Calu3 (cell line): ENCODE results near the gene SLC6A6. TPM values are rescaled to one million over a fixed set of nuclear protein-coding genes. Genes with fewer than 3 reads are reported as not detected.

Experiments
- BruUV-seq: library from RNA; stranded (reverse); fragments of 400-500 nt; replicated peaks from 2 replicates; lab custom pipeline; 2021; lab: Mats Ljungman, UMichigan
- CTCF ChIA-PET: fragments of 300-600 bp; sonication (Branson Sonifier 250); formaldehyde crosslinking; loops from one replicate; lab custom pipeline; 2022; ENCODE audit warnings: antibody characterized with exemption; lab: Charles Lee
- DNase-seq: peaks from one replicate; pipeline ENCODE4 v3.0.0; 2022
- H3K27ac Mint-ChIP-seq: one replicate; pipeline ENCODE4 v1.8.0; 2022; ENCODE audit warnings: mixed read lengths; ENCODE audit not compliant: unreplicated experiment
- H3K27me3 Mint-ChIP-seq: one replicate; pipeline ENCODE4 v1.8.0; 2022; ENCODE audit warnings: mixed read lengths; ENCODE audit not compliant: unreplicated experiment
- H3K36me3 Mint-ChIP-seq: one replicate; pipeline ENCODE4 v1.8.0; 2022; ENCODE audit warnings: mild to moderate bottlenecking, moderate library complexity, mixed read lengths; ENCODE audit not compliant: insufficient read depth, unreplicated experiment
- H3K4me1 Mint-ChIP-seq: one replicate; pipeline ENCODE4 v1.8.0; 2022; ENCODE audit warnings: mild to moderate bottlenecking, low read depth, mixed read lengths; ENCODE audit not compliant: unreplicated experiment
- H3K4me3 Mint-ChIP-seq: one replicate; pipeline ENCODE4 v1.8.0; 2022; ENCODE audit warnings: mild to moderate bottlenecking, low read depth, moderate library complexity, mixed read lengths; ENCODE audit not compliant: unreplicated experiment
- H3K9me3 Mint-ChIP-seq: one replicate; pipeline ENCODE4 v1.8.0; 2022; ENCODE audit warnings: low read depth, mixed read lengths; ENCODE audit not compliant: unreplicated experiment
- CTCF ChIP-seq: fragments of 200-600 bp; IDR thresholded peaks from one replicate; pipeline ENCODE4 v1.8.0; 2022; ENCODE audit warnings: antibody characterized with exemption; ENCODE audit not compliant: unreplicated experiment
- intact Hi-C: fragments of 100-400 bp; cut with micrococcal nuclease; formaldehyde crosslinking; loops from one replicate; pipeline ENCODE4 v1.10.0; 2022; ENCODE audit not compliant: unreplicated experiment
- total RNA-seq: library from RNA; stranded (reverse); gene quantifications from 2 replicates; pipeline ENCODE4 v1.2.3, GENCODE V29; 2022

The SLC6A6 gene
- total RNA-seq, 1 experiment from 2014 or later = 46.3 TPM

DNA sequence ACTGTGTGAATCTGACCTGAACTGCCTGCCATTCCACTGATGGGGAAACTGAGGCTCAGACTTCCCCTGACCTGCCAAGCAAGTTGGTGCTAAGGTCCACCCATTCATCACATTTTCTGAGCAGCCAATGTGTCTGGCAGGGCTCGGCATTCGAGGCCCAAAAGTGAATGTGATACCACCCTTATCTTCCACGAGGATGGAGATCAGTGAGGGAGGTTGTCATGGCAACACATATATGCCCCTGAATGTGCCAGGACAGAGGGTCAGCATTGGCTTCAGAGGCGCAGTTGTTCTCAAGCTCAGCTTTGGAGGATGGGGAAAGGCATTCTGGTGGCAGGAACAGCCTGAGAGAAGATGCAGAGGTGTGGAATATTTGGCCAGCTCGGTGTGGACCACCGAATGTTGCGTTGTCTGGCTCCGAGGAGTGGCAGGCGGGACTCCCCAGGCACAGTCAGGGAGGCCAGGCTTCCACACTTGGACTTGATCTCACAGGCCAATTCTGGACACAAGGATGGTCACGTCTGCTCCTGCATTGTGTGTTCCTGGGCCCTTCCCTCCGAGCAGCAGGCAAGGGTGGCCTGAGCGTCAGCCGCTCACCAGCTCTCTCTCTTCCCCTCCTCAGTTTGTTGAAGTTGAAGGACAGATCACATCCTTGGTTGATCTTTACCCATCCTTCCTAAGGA, 74.3 kb downstream of the SLC6A6 start:
- Mint-ChIP-seq H3K27ac (no peak overlapping the region), H3K36me3 (peaks cover 46% of the 10 kb centered on the region), H3K27me3 (no peaks in the 10 kb centered on the region), H3K9me3 (no peaks in the 10 kb centered on the region), H3K4me1 (peaks cover 9% of the 10 kb centered on the region), H3K4me3 (no peak overlapping the region)
- CTCF ChIA-PET = interaction anchor here (0.6 kb wide), 1 partner anchor 468 kb away, joined by 3 read pairs; no protein-coding TSS in a partner anchor
- DNase-seq = no peak
- TF ChIP-seq CTCF = no peak
- intact Hi-C loops = no loop called here
- BruUV-seq = no TSS peak

- CTCF ChIA-PET = interaction anchor here (0.6 kb wide), 1 partner anchor 467 kb away, joined by 3 read pairs; no protein-coding TSS in a partner anchor
- H3K4me1 Mint-ChIP-seq = peaks cover 5% of the 10 kb centered on the region
- intact Hi-C loops = no loop called here
- no peak for TF ChIP-seq CTCF
- BruUV-seq = no TSS peak
- H3K27me3 Mint-ChIP-seq = no peaks in the 10 kb centered on the region
- no peak overlapping the region for H3K4me3 Mint-ChIP-seq
- peaks cover 40% of the 10 kb centered on the region for H3K36me3 Mint-ChIP-seq
- no peak for DNase-seq
- H3K27ac Mint-ChIP-seq = no peak overlapping the region
- H3K9me3 Mint-ChIP-seq = no peaks in the 10 kb centered on the region
Observed at GRCh38 chr3:14477311-14477935, 75.0 kb downstream of the SLC6A6 start.

DNA sequence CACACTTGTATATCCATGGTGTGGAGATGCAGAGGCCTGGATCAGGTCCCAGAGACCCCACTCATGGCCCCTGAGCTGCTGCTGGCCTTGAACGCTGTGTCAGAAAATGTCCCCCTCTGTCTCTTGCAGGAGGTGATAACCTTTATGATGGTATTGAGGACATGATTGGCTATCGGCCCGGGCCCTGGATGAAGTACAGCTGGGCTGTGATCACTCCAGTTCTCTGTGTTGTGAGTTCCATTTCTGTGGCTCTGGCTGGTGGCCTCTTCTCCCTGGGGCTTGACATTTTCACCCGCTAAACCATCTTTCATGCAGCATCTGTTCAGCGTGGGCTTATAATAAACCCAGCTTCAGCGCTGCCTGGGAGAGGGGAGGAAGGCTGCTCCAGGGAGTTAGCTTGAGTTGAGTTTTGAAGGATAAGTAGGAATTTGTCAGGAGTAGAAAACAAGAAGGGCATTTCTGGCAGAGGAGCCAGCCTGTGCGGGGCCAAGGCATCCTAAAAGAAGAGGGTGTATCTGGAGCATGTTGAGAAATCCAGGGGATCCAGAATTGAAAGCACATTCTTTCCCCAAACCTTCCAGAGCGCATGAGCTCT, 76.6 kb downstream of the SLC6A6 start:
- H3K4me3 Mint-ChIP-seq = no peak overlapping the region
- no TSS peak for BruUV-seq
- CTCF ChIA-PET = interaction anchor here (0.7 kb wide), 1 partner anchor 259 kb away, joined by 3 read pairs; no protein-coding TSS in a partner anchor
- no peaks in the 10 kb centered on the region for H3K27me3 Mint-ChIP-seq
- H3K9me3 Mint-ChIP-seq = no peaks in the 10 kb centered on the region
- intact Hi-C loops = no loop called here
- no peaks in the 10 kb centered on the region for H3K4me1 Mint-ChIP-seq
- peaks cover 39% of the 10 kb centered on the region for H3K36me3 Mint-ChIP-seq
- H3K27ac Mint-ChIP-seq = no peak overlapping the region
- no peak for TF ChIP-seq CTCF
- DNase-seq = no peak

DNA sequence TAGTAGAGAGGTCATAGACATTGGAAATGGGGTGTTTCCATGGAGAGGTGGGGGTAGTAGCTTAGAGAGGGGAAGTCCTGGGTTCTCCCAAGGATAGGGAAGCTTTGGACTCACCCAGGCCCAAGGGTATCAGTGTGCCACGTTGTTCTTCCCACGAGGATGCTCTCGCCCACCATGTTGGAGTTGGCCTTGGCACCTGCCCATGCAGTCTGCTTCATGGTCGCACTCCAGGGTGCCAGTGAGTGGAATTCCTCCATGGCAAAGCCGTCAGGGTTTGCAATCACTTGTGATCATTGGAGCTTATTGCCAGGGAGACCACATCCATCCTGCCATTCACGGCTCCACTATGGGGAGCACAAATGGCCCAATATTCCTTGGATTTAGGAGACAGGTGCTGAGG, 77.2 kb downstream of the SLC6A6 start:
- no peak for TF ChIP-seq CTCF
- H3K27ac Mint-ChIP-seq = no peak overlapping the region
- no peaks in the 10 kb centered on the region for H3K27me3 Mint-ChIP-seq
- no TSS peak for BruUV-seq
- intact Hi-C loops = no loop called here
- no peaks in the 10 kb centered on the region for H3K9me3 Mint-ChIP-seq
- no peak for DNase-seq
- no peak overlapping the region for H3K4me3 Mint-ChIP-seq
- H3K36me3 Mint-ChIP-seq = peaks cover 42% of the 10 kb centered on the region
- CTCF ChIA-PET = no interaction called here
- no peaks in the 10 kb centered on the region for H3K4me1 Mint-ChIP-seq
